ENCODE results near the gene INPP5D. TPM values are rescaled to one million over a fixed set of nuclear protein-coding genes. Genes with fewer than 3 reads are reported as not detected.
A peak's percentile ranks its signal among the peaks of the same experiment; 100 is the strongest.

The INPP5D gene
- total and polyA plus RNA-seq, 2 of the 8 experiments (the other 6 are each of a cell fraction or from before 2014, with no cell fraction given) = 4.5 to 7.1 TPM

- no peaks in the 10 kb centered on the region for H3K36me3 ChIP-seq (ENCODE audit: control insufficient read depth in 2 of 4, insufficient read depth in 4 of 4, low read length in 3 of 4)
- peak overlapping the region; percentile 19 for H4K91ac ChIP-seq (replicated peaks; ENCODE audit: insufficient read length, low read length)
- H3K18ac ChIP-seq (ENCODE audit: extremely low read depth, low read length) = no peak overlapping the region
- H2AK5ac ChIP-seq (ENCODE audit: low read depth, low read length) = no peak overlapping the region
- TF ChIP-seq YY1 (IDR thresholded peaks at IDR 0.05; ENCODE audit: low read depth, low read length) = no peak
- no peak for TF ChIP-seq KDM1A (IDR thresholded peaks at IDR 0.05; ENCODE audit: borderline replicate concordance, low read length)
- TF ChIP-seq CBX8 (IDR thresholded peaks at IDR 0.05; ENCODE audit: borderline replicate concordance, low read depth, low read length) = no peak
- no peak for TF ChIP-seq CTBP2 (IDR thresholded peaks at IDR 0.05; ENCODE audit: borderline replicate concordance, insufficient read depth, insufficient read length, low read length)
- no peak for TF ChIP-seq TAF7 (optimal IDR thresholded peaks at IDR 0.05; ENCODE audit: borderline replicate concordance, low read depth, low read length)
- no peak for TF ChIP-seq SAP30 (IDR thresholded peaks at IDR 0.05; ENCODE audit: insufficient read depth, insufficient replicate concordance, low read length)
- TF ChIP-seq TAF1 (IDR thresholded peaks at IDR 0.05; ENCODE audit: low read depth, low read length) = no peak
- no peak for TF ChIP-seq HDAC2 (IDR thresholded peaks at IDR 0.05; ENCODE audit: borderline replicate concordance in 1 of 2, low read depth in 2 of 2, low read length in 2 of 2)
- TF ChIP-seq RBBP5 (IDR thresholded peaks at IDR 0.05; ENCODE audit: borderline replicate concordance, low read depth, low read length) = no peak
- no peak overlapping the region for H3K9ac ChIP-seq (replicated peaks in 1 of 4; ENCODE audit: extremely low read depth in 1 of 4, low read depth in 3 of 4, low read length in 3 of 4)
- WGBS, 2 experiments (ENCODE audit: extremely low coverage in 1 of 2, insufficient coverage in 1 of 2, insufficient read length in 1 of 2, insufficient replicate concordance in 2 of 2, low coverage in 1 of 2, low lambda C conversion rate in 2 of 2, missing lambda C conversion rate in 1 of 2) = 86% methylated on average over 9 of the region's 9 CpGs; no CpG with 5 or more reads in 1 of the 2 experiments
- no peak overlapping the region for H3K14ac ChIP-seq (ENCODE audit: insufficient read length)
- no peak overlapping the region for H2BK120ac ChIP-seq (replicated peaks; ENCODE audit: low read depth, low read length)
- FAIRE-seq = no peak
- H3K79me1 ChIP-seq (ENCODE audit: low read depth, low read length) = no peaks in the 10 kb centered on the region
- no peak for DNase-seq (ENCODE audit: low read depth in 1 of 2, low spot score in 2 of 2)
- H2BK15ac ChIP-seq (ENCODE audit: low read length) = no peak overlapping the region
- no peak overlapping the region for H3K4me3 ChIP-seq (ENCODE audit: extremely low read depth in 1 of 4, insufficient read depth in 2 of 4, low read depth in 3 of 4, low read length in 4 of 4)
- H2BK20ac ChIP-seq (ENCODE audit: low read length) = no peak overlapping the region
- no peak overlapping the region for H3K56ac ChIP-seq (replicated peaks; ENCODE audit: insufficient read length, low read depth, low read length)
- H3K4me2 ChIP-seq (ENCODE audit: insufficient read depth in 1 of 2, low read depth in 2 of 2, low read length in 2 of 2) = no peak overlapping the region
- no peaks in the 10 kb centered on the region for H3K79me2 ChIP-seq (ENCODE audit: control insufficient read depth in 1 of 2, insufficient read depth in 2 of 2, low read length in 2 of 2)
- H2AFZ ChIP-seq (ENCODE audit: low read length) = no peak overlapping the region
- H3K23ac ChIP-seq (ENCODE audit: insufficient read length) = no peak overlapping the region
- no peak overlapping the region for H3K4ac ChIP-seq (replicated peaks; ENCODE audit: insufficient read length, low read depth, low read length)
- no peak overlapping the region for H4K8ac ChIP-seq (ENCODE audit: extremely low read depth, insufficient read depth, low read length)
- H2BK12ac ChIP-seq (ENCODE audit: low read depth, low read length) = no peak overlapping the region
- no peak overlapping the region for H2BK5ac ChIP-seq (ENCODE audit: low read depth, low read length)
- ChIA-PET CTCF (ENCODE audit: partially characterized antibody) (interaction anchor here (1.3 to 1.4 kb wide), 2 partner anchors 11 to 18 kb away, joined by 4 to 5 read pairs; no protein-coding TSS in a partner anchor), POLR2A (ENCODE audit: partially characterized antibody) (no interaction called here)
- no peaks in the 10 kb centered on the region for H4K20me1 ChIP-seq (replicated peaks in 1 of 2; ENCODE audit: control insufficient read depth in 1 of 2, insufficient read depth in 2 of 2, low read length in 2 of 2)
- no peaks in the 10 kb centered on the region for H3K23me2 ChIP-seq (ENCODE audit: low read depth, low read length)
- H3K4me1 ChIP-seq (replicated peaks in 1 of 4; ENCODE audit: control insufficient read depth in 3 of 4, insufficient read depth in 4 of 4, low read length in 3 of 4) = peaks cover 0 to 11% (median 1%) of the 10 kb centered on the region in 4 experiments; a peak in 3 of 7 replicates
- no peak overlapping the region for H4K5ac ChIP-seq (ENCODE audit: insufficient read length, low read depth, low read length)
- H3K9me3 ChIP-seq (ENCODE audit: insufficient read depth in 2 of 2, low read depth in 1 of 2, low read length in 1 of 2) = no peaks in the 10 kb centered on the region
- H3K27me3 ChIP-seq (replicated peaks in 1 of 4; ENCODE audit: control insufficient read depth in 3 of 4, extremely low read depth in 1 of 4, insufficient read depth in 3 of 4, low read length in 3 of 4) = no peaks in the 10 kb centered on the region
- no peak overlapping the region for H3K27ac ChIP-seq (ENCODE audit: low read depth, low read length)
Measured at GRCh38 chr2:233118648-233119000, 58.5 kb downstream of the INPP5D start.

Data from H1 (cell line).